Breast epithelium (tissue), 4 donors: Measurements from ENCODE around the gene GALNTL6. TPM values are rescaled to one million over a fixed set of nuclear protein-coding genes. Genes with fewer than 3 reads are reported as not detected.

ENCODE experiments used
- DNase-seq, 2 donors: peaks; one replicate each; pipeline ENCODE4 v3.0.0-alpha.2; 2019; ENCODE audit warnings: low spot score in 2 of 2
- H3K27ac ChIP-seq, 2 donors: fragments of 200-600 bp; sonication (generic) in 1 of 2; one replicate each; pipeline ENCODE4 v1.5.1; 2016 to 2019; ENCODE audit warnings: mild to moderate bottlenecking in 1 of 2
- H3K27me3 ChIP-seq, 2 donors: fragments of 200-600 bp; sonication (generic) in 1 of 2; one replicate each; pipeline versions ENCODE4 v1.5.1 to v1.6.0; 2017 to 2019; ENCODE audit warnings: control low read depth in 1 of 2, mild to moderate bottlenecking in 1 of 2
- H3K36me3 ChIP-seq: fragments of 200-600 bp; one replicate; pipeline ENCODE4 v1.5.1; 2019
- H3K4me1 ChIP-seq, 2 donors: fragments of 200-600 bp; sonication (generic); one replicate each; pipeline ENCODE4 v1.5.1; 2016 to 2019; ENCODE audit warnings: control low read depth in 1 of 2
- H3K4me3 ChIP-seq, 3 donors: fragments of 200-600 bp; sonication (generic); 1 replicate in 2 of 3; 2 replicates in 1 of 3; pipeline ENCODE4 v1.5.1; 2016 to 2019; ENCODE audit warnings: mild to moderate bottlenecking in 3 of 3, moderate library complexity in 2 of 3
- H3K9me3 ChIP-seq, 2 donors: fragments of 200-600 bp; sonication (generic) in 1 of 2; one replicate each; pipeline ENCODE4 v1.5.1; 2016 to 2019; ENCODE audit warnings: control low read depth in 1 of 2
- CTCF ChIP-seq, 3 donors: fragments of 450-650 bp; IDR thresholded peaks; one replicate each; pipeline ENCODE4 v1.5.1; 2016 to 2017; ENCODE audit warnings: antibody characterized with exemption in 3 of 3, mild to moderate bottlenecking in 3 of 3, moderate library complexity in 3 of 3
- POLR2A ChIP-seq: fragments of 450-650 bp; IDR thresholded peaks from one replicate; pipeline ENCODE4 v1.6.1; 2016; ENCODE audit warnings: antibody characterized with exemption, mild to moderate bottlenecking, moderate library complexity
- POLR2AphosphoS5 ChIP-seq, 3 donors: sonication (generic); formaldehyde crosslinking; IDR thresholded peaks; one replicate each; pipeline ENCODE4 v1.6.1; 2017; ENCODE audit warnings: antibody characterized with exemption in 3 of 3
- intact Hi-C: fragments of 100-400 bp; cut with DNase I; formaldehyde crosslinking; loops from one replicate; pipeline ENCODE4 v1.15.1; 2023; ENCODE audit warnings: low total_unique reads
- total RNA-seq, 3 donors: library from RNA; depleted of rRNA; stranded (reverse); fragments of >200 nt; gene quantifications; one replicate each; pipeline ENCODE4 v1.1.0, GENCODE V29; 2016

Gene GALNTL6
- total RNA-seq, 3 donors from 2014 or later = 0.29 to 0.98 TPM; not detected in 1

GRCh38 chr4:172543249-172543648 is 730.0 kb downstream of the GALNTL6 start:
- no peaks in the 10 kb centered on the region for H3K27me3 ChIP-seq
- no peak overlapping the region for H3K27ac ChIP-seq
- intact Hi-C loops = no loop called here
- no peaks in the 10 kb centered on the region for H3K4me1 ChIP-seq
- no peaks in the 10 kb centered on the region for H3K36me3 ChIP-seq
- no peak for TF ChIP-seq POLR2A
- no peak for TF ChIP-seq POLR2AphosphoS5 (IDR thresholded peaks at IDR 0.05)
- no peak for TF ChIP-seq CTCF (IDR thresholded peaks at IDR 0.05)
- DNase-seq = no peak
- H3K4me3 ChIP-seq = no peak overlapping the region
- H3K9me3 ChIP-seq = no peaks in the 10 kb centered on the region

DNA sequence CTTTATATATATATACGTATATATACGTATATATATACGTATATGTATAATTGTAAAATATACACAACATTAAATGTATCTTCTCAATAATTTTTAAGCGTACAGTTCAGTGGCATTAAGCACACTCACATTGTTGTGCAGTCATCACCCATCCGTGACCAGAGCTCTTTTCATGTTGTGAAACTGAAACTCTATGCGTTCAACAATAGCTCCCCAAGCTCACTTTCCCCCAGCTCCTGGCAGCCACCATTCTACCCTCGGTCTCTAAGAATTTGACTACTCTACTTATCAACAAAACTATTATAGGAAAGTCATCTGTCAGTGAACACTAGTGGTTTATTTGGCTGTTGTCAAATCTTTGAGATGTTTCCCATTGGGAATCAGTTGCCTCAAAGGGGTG is 733.6 kb downstream of the GALNTL6 start:
- intact Hi-C loops = no loop called here
- no peak for TF ChIP-seq POLR2AphosphoS5 (IDR thresholded peaks at IDR 0.05)
- TF ChIP-seq POLR2A = no peak
- no peak for TF ChIP-seq CTCF (IDR thresholded peaks at IDR 0.05)
- DNase-seq = no peak

DNA sequence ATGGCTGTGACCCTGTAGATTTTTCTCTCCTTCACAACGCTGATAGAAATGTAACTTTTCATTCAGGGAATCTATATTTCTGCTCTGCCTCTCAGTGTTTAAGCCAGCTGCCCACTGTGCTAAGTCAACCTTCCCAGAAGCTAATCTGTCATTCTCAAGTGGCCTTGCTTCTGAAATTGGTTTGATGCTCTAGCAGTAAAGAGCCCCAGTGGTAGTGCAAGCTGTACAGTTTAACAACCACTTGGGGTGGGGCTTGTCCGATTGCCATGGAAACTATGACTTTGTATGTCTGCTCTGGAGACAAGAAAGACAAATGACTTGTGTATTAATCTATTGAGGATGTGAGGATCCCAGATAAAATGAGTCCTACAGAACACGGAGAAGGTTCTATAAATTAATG is 734.5 kb downstream of the GALNTL6 start:
- H3K9me3 ChIP-seq = no peaks in the 10 kb centered on the region
- no peaks in the 10 kb centered on the region for H3K4me1 ChIP-seq
- no peak for TF ChIP-seq POLR2A
- no peak for TF ChIP-seq CTCF (IDR thresholded peaks at IDR 0.05)
- no peak for TF ChIP-seq POLR2AphosphoS5 (IDR thresholded peaks at IDR 0.05)
- H3K27ac ChIP-seq = no peak overlapping the region
- no peaks in the 10 kb centered on the region for H3K27me3 ChIP-seq
- no peak for DNase-seq
- intact Hi-C loops = no loop called here
- H3K36me3 ChIP-seq = no peaks in the 10 kb centered on the region
- no peak overlapping the region for H3K4me3 ChIP-seq

More for the DNA sequence above, 733.6 kb downstream of the GALNTL6 start:
- no peaks in the 10 kb centered on the region for H3K27me3 ChIP-seq
- H3K4me1 ChIP-seq = no peaks in the 10 kb centered on the region
- no peaks in the 10 kb centered on the region for H3K36me3 ChIP-seq
- H3K9me3 ChIP-seq = no peaks in the 10 kb centered on the region
- H3K4me3 ChIP-seq = no peak overlapping the region
- H3K27ac ChIP-seq = no peak overlapping the region

- intact Hi-C loops = no loop called here
- Histone ChIP-seq H3K27ac (no peak overlapping the region), H3K27me3 (no peaks in the 10 kb centered on the region), H3K4me1 (no peaks in the 10 kb centered on the region), H3K4me3 (no peak overlapping the region), H3K9me3 (no peaks in the 10 kb centered on the region), H3K36me3 (no peaks in the 10 kb centered on the region)
- TF ChIP-seq POLR2A = no peak
- no peak for TF ChIP-seq CTCF (IDR thresholded peaks at IDR 0.05)
- TF ChIP-seq POLR2AphosphoS5 (IDR thresholded peaks at IDR 0.05) = no peak
- DNase-seq = no peak
Observed at GRCh38 chr4:172553216-172553615, 740.0 kb downstream of the GALNTL6 start.

DNA sequence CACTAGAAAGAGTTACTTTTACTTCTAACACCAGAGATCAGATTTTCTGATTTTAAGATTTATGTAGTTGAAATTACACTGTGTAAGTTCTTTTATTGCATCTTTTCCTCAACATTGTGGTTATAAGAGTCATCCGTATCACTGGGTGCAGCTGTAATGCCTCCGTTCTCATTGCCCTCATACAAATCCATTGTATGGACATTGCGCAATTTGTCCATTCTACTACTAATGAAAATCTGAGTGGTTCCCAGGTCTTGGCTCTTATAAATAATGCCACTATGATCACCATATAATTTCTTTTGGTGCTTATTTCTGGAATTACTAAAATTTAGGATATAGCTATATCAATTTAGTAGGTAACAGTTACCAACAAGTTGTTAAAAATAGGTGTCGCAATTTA is 741.4 kb downstream of the GALNTL6 start:
- no peak overlapping the region for H3K4me3 ChIP-seq
- no peaks in the 10 kb centered on the region for H3K4me1 ChIP-seq
- no peak for DNase-seq
- H3K9me3 ChIP-seq = no peaks in the 10 kb centered on the region
- TF ChIP-seq CTCF (IDR thresholded peaks at IDR 0.05) (no peak), POLR2A (no peak), POLR2AphosphoS5 (IDR thresholded peaks at IDR 0.05) (no peak)
- no peaks in the 10 kb centered on the region for H3K27me3 ChIP-seq
- H3K27ac ChIP-seq = no peak overlapping the region
- intact Hi-C loops = no loop called here
- H3K36me3 ChIP-seq = no peaks in the 10 kb centered on the region
